ENCODE results near the gene DHX8. TPM values are rescaled to one million over a fixed set of nuclear protein-coding genes. Genes with fewer than 3 reads are reported as not detected.

DHX8 gene
- total and polyA plus RNA-seq, 4 donors, result 10.9 to 21.3 (median 19.4) TPM

GRCh38 chr17:43517161-43517560 is 33.4 kb downstream of the DHX8 start:
- no peaks in the 10 kb centered on the region for H3K4me1 ChIP-seq (ENCODE audit: control insufficient read depth in 4 of 4, insufficient read depth in 4 of 4, low read length in 3 of 4)
- no peak overlapping the region for H3K27ac ChIP-seq (ENCODE audit: low read depth in 1 of 2, low read length in 2 of 2)
- H3K9ac ChIP-seq (ENCODE audit: low read depth in 1 of 2, low read length in 2 of 2), result no peak overlapping the region
- H3K9me3 ChIP-seq (ENCODE audit: control insufficient read depth in 4 of 4, low read length in 3 of 4), result no peaks in the 10 kb centered on the region
- H3K4me3 ChIP-seq (ENCODE audit: low read depth in 1 of 3, low read length in 3 of 3), result no peak overlapping the region
- 87% methylated on average over 6 of the region's 6 CpGs for WGBS
- H3K36me3 ChIP-seq (ENCODE audit: control insufficient read depth in 4 of 4, insufficient read depth in 3 of 4, low read depth in 1 of 4, low read length in 3 of 4), result peaks cover 7 to 77% (median 69%) of the 10 kb centered on the region in 4 donors
- TF ChIP-seq ZBTB33 (IDR thresholded peaks at IDR 0.05), result no peak
- no peak for TF ChIP-seq REST (IDR thresholded peaks at IDR 0.05)
- TF ChIP-seq HNF4A (conservative IDR thresholded peaks at IDR 0.05), result no peak
- no peak for TF ChIP-seq TAF1 (conservative IDR thresholded peaks at IDR 0.05)
- TF ChIP-seq MAX (IDR thresholded peaks at IDR 0.05), result no peak
- no peak for TF ChIP-seq SP1 (IDR thresholded peaks at IDR 0.05)
- no peak for TF ChIP-seq FOXA2 (IDR thresholded peaks at IDR 0.05)
- no peak for TF ChIP-seq EGR1 (IDR thresholded peaks at IDR 0.05; ENCODE audit: low read depth in 2 of 2)
- TF ChIP-seq ATF3 (IDR thresholded peaks at IDR 0.05), result no peak
- no peak for TF ChIP-seq JUND (IDR thresholded peaks at IDR 0.05)
- TF ChIP-seq YY1 (IDR thresholded peaks at IDR 0.05), result no peak
- no peak for DNase-seq (ENCODE audit: low spot score)
- H3K27me3 ChIP-seq (ENCODE audit: control insufficient read depth in 4 of 4, insufficient read depth in 4 of 4, low read length in 3 of 4), result no peaks in the 10 kb centered on the region

- Histone ChIP-seq H3K4me3 (ENCODE audit: low read depth in 1 of 3, low read length in 3 of 3) (no peak overlapping the region), H3K9ac (ENCODE audit: low read depth in 1 of 2, low read length in 2 of 2) (no peak overlapping the region), H3K36me3 (ENCODE audit: control insufficient read depth in 4 of 4, insufficient read depth in 3 of 4, low read depth in 1 of 4, low read length in 3 of 4) (peaks cover 5 to 72% (median 66%) of the 10 kb centered on the region in 4 donors), H3K4me1 (ENCODE audit: control insufficient read depth in 4 of 4, insufficient read depth in 4 of 4, low read length in 3 of 4) (no peaks in the 10 kb centered on the region), H3K27me3 (ENCODE audit: control insufficient read depth in 4 of 4, insufficient read depth in 4 of 4, low read length in 3 of 4) (no peaks in the 10 kb centered on the region), H3K9me3 (ENCODE audit: control insufficient read depth in 4 of 4, low read length in 3 of 4) (no peaks in the 10 kb centered on the region), H3K27ac (ENCODE audit: low read depth in 1 of 2, low read length in 2 of 2) (no peak overlapping the region)
- DNase-seq (ENCODE audit: low spot score), result no peak
- WGBS, result 78% methylated on average over 8 of the region's 8 CpGs
- no peak for TF ChIP-seq RAD21 (IDR thresholded peaks at IDR 0.05)
- TF ChIP-seq REST (IDR thresholded peaks at IDR 0.05), result no peak
- TF ChIP-seq HNF4G (IDR thresholded peaks at IDR 0.05), result no peak
- TF ChIP-seq FOXA2 (IDR thresholded peaks at IDR 0.05), result no peak
- no peak for TF ChIP-seq ATF3 (IDR thresholded peaks at IDR 0.05)
- TF ChIP-seq HNF4A (conservative IDR thresholded peaks at IDR 0.05), result no peak
- TF ChIP-seq SP1 (IDR thresholded peaks at IDR 0.05), result no peak
- TF ChIP-seq TAF1 (conservative IDR thresholded peaks at IDR 0.05), result no peak
- no peak for TF ChIP-seq NR2F2 (IDR thresholded peaks at IDR 0.05)
- TF ChIP-seq RXRA (IDR thresholded peaks at IDR 0.05), result no peak
- no peak for TF ChIP-seq FOXA1 (IDR thresholded peaks at IDR 0.05)
- no peak for TF ChIP-seq YY1 (IDR thresholded peaks at IDR 0.05)
- TF ChIP-seq JUND (IDR thresholded peaks at IDR 0.05), result no peak
- TF ChIP-seq CTCF (IDR thresholded peaks at IDR 0.05; ENCODE audit: low read depth, low read length, missing input control), result no peak
- TF ChIP-seq EGR1 (IDR thresholded peaks at IDR 0.05; ENCODE audit: low read depth in 2 of 2), result no peak
- TF ChIP-seq MAX (IDR thresholded peaks at IDR 0.05), result no peak
These were observed 34.0 kb downstream of the DHX8 start for GRCh38 chr17:43517615-43518386.
